Mononuclear cell (primary cell): Measurements from ENCODE around the gene GSN. TPM values are rescaled to one million over a fixed set of nuclear protein-coding genes. Genes with fewer than 3 reads are reported as not detected.

Source experiments
- H3K27me3 ChIP-seq: 2 replicates; pipeline ENCODE4 v1.6.0; 2011; ENCODE audit warnings: low read length, control low read depth; ENCODE audit not compliant: insufficient read depth
- H3K4me1 ChIP-seq: 2 replicates; pipeline ENCODE4 v1.5.1; 2011; ENCODE audit warnings: mild to moderate bottlenecking, low read length, control low read depth; ENCODE audit not compliant: insufficient read depth
- H3K4me3 ChIP-seq: 2 replicates; pipeline ENCODE4 v1.5.1; 2011; ENCODE audit warnings: mild to moderate bottlenecking, low read length, moderate library complexity
- H3K9me3 ChIP-seq: 2 replicates; pipeline ENCODE4 v1.5.1; 2011; ENCODE audit warnings: low read depth, mild to moderate bottlenecking, control low read depth, low read length
- total RNA-seq: library from RNA; depleted of rRNA; stranded (reverse); fragments of >200 nt; gene quantifications from one replicate; pipeline ENCODE4 v1.2.3, GENCODE V29; 2012

Gene GSN
- total RNA-seq, 1 donor: 72.2 TPM

DNA sequence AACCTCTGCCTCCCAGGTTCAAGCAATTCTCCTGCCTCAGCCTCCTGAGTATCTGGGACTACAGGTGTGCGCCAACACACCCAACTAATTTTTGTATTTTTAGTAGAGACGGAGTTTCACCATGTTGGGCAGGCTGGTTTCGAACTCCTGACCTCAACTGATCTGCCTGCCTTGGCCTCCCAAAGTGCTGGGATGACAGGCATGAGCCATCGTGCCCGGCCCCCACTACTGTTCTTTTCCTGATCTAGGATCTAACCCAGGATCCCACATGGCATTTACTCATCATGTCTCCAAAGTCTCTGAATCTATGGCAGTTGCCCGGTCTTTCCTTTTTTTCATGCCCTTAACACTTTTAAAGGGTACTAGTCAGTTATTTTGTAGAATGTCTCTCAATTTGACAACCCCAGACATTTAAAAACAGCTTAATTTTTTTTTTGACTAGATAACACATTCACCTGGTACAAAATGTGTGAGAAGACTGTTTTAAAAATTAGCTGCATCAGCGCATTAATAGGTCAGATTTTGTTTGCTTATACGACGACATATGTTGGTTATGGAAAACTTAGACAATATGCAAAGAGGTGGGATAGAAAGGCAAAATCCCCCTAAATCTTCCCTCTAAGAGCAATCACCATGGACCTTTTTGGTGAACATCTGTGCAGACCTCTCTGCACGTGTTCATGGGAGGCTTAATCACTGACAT lies 55.6 kb downstream of the GSN start:
- H3K9me3 ChIP-seq: no peaks in the 10 kb centered on the region
- peaks cover 23% of the 10 kb centered on the region for H3K4me1 ChIP-seq
- H3K4me3 ChIP-seq: no peak overlapping the region
- H3K27me3 ChIP-seq: no peaks in the 10 kb centered on the region

DNA sequence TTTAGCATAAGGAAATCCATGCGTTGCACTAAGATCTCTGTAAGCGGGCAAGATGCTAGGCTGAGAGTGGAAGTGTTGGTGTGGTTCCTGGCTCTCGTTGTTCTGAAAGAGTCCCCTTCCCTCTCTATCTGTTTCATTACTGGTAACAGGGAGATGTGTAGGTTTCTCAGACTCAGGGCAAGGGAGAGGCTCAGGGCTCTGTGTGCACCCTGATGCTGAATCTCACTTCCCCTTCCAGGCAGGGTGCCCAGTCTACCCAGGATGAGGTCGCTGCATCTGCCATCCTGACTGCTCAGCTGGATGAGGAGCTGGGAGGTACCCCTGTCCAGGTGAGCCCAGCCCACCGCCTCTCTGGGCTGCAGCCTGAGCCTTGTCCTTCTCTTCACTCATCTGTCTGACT lies 56.4 kb downstream of the GSN start:
- Histone ChIP-seq H3K4me1 (peaks cover 23% of the 10 kb centered on the region), H3K4me3 (no peak overlapping the region), H3K27me3 (no peaks in the 10 kb centered on the region), H3K9me3 (no peaks in the 10 kb centered on the region)

DNA sequence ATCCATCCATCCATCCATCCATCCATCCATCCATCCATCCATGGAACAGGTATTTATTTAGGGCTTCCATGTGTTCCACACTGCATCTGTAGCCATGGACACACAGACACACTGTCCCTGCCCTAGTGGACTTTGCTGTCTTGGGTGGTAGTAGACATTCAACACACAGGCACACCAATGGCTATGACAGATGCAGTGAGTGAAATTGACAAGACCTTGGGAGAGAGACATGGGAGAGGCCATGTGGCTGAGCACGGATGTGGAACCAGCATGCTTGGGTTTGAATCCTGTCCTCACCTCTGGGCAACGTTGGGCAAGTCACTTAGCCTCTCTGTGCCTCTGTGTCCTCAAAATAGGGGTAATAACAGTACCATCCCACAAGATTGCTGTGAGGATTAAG lies 56.8 kb downstream of the GSN start:
- Histone ChIP-seq H3K4me3 (no peak overlapping the region), H3K9me3 (no peaks in the 10 kb centered on the region), H3K27me3 (no peaks in the 10 kb centered on the region), H3K4me1 (peaks cover 23% of the 10 kb centered on the region)

DNA sequence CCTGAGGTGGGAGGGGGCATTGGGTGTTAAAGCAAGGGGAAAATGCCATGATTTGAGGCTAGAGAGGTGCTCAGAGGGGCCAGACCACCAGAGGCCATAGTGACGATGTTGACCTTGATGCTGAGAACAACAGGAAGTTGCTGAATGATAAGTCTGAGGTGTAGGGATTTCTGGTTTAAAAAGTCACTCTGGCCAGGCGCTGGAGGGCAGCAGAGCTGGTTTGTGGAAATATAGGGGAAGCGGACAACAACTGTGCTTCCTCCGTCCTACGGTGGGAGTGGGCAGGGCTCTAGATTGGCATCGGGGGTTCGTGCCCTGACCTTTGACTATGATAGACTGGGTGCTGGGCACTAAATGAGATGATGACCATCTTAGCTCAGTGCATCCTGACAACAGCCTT lies 57.4 kb downstream of the GSN start:
- H3K4me1 ChIP-seq: peaks cover 18% of the 10 kb centered on the region
- H3K4me3 ChIP-seq: no peak overlapping the region
- no peaks in the 10 kb centered on the region for H3K9me3 ChIP-seq
- no peaks in the 10 kb centered on the region for H3K27me3 ChIP-seq

DNA sequence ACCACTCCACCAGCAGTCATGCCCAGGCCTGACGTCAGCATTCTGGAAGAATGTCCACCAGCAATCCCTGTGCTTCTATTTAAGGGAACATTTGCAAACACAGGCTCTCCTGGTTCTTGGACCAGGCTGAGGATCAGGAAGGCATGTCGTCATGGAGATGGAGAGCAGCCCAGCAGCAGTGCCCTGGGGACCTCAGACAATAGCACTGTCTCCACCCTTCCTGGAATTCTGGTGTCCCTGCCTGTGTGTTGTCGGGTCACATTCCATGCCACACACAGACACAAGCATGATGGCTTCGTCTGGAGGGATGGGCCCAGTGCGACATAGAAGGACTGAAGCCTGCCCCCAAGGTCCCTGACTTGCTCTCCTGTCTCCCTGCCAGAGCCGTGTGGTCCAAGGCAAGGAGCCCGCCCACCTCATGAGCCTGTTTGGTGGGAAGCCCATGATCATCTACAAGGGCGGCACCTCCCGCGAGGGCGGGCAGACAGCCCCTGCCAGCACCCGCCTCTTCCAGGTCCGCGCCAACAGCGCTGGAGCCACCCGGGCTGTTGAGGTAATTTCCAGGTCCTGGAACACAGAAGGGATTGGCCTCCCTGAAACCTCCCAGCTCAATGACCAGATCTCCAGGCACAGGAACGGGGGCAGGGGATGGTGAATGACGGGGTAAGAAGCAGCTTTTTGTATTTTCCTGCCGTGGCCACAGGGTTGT lies 58.3 kb downstream of the GSN start:
- Histone ChIP-seq H3K9me3 (no peaks in the 10 kb centered on the region), H3K4me1 (peaks cover 9% of the 10 kb centered on the region), H3K27me3 (no peaks in the 10 kb centered on the region), H3K4me3 (no peak overlapping the region)

DNA sequence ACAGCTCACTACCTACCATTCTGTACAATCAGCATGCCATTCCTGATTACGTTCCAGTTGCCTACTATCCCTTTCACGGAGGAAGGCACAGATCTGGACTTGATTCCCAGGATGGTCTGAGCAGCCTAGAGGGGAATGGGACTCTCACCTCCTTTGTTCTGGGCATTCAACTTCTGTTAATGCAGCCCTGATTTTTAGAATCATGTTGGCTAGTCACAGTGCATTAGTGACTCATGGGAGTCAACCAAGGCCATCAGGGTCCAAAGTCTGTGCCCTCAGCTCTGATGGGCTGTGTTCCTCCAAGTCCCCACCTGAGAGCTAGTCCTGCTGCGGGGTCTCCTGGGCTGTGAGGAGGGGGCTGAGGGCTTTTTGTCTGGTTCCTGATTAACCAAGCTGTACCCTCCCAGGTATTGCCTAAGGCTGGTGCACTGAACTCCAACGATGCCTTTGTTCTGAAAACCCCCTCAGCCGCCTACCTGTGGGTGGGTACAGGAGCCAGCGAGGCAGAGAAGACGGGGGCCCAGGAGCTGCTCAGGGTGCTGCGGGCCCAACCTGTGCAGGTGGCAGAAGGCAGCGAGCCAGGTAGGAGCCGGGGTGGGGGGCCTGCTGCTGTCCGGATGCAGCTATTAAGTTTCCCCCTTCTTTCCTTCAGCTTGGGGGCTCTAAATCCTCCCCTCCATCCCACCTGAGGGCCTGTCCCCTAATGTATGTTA lies 59.1 kb downstream of the GSN start:
- no peaks in the 10 kb centered on the region for H3K9me3 ChIP-seq
- H3K4me1 ChIP-seq: peaks cover 7% of the 10 kb centered on the region
- H3K27me3 ChIP-seq: no peaks in the 10 kb centered on the region

DNA sequence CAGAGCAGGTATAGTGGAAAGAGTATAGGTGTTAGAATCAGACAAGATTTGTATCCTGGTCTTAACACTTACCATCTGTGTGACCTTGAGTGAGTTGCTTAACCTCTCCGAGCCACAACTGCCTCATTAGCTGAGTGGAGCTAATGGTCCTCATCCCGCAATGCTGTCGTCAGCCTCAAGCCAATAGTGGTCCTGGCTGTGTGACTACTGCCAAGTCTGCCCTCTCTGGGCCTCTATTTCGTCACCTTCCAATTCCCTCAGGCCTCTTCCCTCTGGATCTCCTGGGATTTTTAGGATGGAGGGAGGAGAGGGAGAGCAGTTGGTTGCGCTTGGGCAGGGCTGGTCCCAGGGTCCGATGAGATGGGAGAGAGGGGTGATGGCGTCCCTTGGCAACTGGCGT lies 60.5 kb downstream of the GSN start:
- Histone ChIP-seq H3K4me1 (no peaks in the 10 kb centered on the region), H3K9me3 (no peaks in the 10 kb centered on the region), H3K27me3 (no peaks in the 10 kb centered on the region), H3K4me3 (no peak overlapping the region)

More for the DNA sequence above, 59.1 kb downstream of the GSN start:
- no peak overlapping the region for H3K4me3 ChIP-seq

DNA sequence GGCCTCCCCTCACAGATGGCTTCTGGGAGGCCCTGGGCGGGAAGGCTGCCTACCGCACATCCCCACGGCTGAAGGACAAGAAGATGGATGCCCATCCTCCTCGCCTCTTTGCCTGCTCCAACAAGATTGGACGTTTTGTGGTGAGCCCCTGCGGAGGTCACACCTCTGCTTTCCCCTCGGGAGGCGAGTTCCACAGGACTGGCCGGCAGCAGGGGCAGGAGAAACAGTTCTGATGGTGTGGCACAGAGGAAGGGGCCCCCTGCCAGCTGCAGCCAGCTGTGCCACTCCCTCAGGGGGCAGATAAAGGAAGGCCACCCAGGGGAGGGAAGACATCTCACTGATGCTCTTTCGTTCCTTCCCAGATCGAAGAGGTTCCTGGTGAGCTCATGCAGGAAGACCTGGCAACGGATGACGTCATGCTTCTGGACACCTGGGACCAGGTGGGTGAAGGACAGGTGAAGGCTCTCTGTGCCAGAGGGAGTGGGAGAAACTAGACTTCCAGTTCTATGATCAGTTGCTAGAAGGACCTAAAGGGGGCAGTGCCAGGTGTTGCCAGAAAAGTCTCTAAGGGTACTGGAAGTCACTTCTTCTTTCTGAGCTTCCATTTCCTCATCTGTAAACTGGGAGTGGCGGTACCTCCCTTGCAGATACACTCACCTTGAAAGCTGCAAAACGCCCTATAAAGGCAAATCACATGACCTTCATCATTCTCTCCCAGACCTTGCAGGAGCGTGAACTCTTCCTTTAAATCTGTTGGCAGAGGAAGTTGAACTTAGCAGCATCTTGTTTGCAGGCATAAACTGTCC lies 61.1 kb downstream of the GSN start:
- no peak overlapping the region for H3K4me3 ChIP-seq
- no peaks in the 10 kb centered on the region for H3K27me3 ChIP-seq
- no peaks in the 10 kb centered on the region for H3K9me3 ChIP-seq
- no peaks in the 10 kb centered on the region for H3K4me1 ChIP-seq

DNA sequence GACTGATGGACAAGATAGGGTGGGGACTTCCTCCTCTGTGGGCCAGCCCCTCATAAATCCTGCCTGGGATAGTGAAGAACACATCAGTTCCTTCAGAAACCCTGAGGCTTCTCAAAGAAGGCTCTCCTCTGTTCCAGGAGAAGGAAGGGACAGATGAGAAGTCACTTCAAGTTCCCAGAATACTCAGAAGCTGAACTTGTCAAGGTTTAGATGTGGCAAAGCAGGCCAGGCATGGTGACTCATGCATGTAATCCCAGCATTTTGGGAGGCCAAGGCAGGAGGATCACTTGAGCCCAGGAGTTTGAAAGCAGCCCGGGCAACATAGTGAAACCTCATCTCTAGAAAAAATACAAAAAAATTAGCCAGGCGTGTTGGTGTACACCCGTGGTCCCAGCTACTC lies 63.6 kb downstream of the GSN start:
- Histone ChIP-seq H3K9me3 (no peaks in the 10 kb centered on the region), H3K4me1 (no peaks in the 10 kb centered on the region), H3K27me3 (no peaks in the 10 kb centered on the region), H3K4me3 (no peak overlapping the region)

DNA sequence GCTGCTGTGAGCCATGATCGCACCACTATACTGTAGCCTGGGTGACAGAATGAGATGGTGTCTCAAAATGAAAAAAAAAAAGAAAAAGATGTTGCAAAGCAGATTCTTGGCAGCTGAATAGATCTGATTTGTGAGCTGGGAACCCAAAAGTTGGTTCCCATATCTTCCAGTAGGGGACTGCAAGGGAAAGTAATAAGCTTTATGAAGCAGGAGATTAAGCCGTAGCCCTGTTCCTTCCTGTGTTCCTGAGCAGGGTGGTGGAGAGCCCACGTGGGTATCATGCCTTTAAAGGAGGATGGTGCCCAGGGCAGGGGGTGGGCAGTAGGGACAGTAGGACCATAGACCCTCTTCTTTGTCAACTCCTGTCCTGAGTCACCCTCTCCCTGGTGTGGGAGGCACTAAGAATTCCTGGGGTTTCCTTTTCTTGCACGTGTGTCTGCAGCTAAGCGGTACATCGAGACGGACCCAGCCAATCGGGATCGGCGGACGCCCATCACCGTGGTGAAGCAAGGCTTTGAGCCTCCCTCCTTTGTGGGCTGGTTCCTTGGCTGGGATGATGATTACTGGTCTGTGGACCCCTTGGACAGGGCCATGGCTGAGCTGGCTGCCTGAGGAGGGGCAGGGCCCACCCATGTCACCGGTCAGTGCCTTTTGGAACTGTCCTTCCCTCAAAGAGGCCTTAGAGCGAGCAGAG lies 64.2 kb downstream of the GSN start:
- Histone ChIP-seq H3K4me1 (no peaks in the 10 kb centered on the region), H3K9me3 (no peaks in the 10 kb centered on the region), H3K4me3 (no peak overlapping the region), H3K27me3 (no peaks in the 10 kb centered on the region)

DNA sequence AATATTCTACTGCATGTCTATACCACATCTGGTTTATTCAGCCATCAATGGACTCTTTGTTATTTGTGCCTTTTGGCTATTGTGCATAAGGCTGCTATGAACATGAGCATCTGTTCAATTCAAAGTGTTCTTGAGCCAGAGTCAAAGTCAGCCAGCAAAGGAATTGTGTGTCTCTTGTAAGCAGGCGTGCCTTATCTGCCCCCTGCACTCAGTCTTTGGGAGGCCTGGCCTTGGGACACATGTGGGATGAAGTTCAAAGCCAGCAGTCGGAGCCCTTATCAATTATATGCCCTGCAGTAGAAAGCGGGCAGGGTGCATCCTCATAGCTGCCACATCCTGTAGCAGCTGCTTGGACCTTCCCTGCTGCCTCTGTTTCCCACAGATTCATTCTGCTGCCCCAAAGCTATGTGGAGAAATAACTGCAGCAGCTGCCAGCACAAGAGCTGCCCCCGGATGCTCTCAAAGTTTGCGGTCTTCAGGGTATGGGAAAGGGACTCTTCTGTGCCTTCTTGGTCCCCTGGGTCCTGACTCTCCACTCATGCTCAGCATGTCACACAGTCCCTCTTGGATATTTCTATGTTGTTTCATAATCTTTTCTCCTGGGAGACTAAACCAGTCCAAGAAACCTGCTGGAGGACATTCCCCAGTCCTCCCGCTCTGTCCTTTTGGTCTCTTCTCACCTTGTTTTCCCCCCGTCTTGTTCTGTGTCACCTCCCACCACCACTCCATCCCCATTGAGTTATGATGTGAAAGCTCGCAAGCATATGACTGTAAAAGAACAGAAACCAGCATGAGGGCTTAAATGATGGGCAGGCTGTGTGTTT lies 66.2 kb downstream of the GSN start:
- H3K9me3 ChIP-seq: no peaks in the 10 kb centered on the region

DNA sequence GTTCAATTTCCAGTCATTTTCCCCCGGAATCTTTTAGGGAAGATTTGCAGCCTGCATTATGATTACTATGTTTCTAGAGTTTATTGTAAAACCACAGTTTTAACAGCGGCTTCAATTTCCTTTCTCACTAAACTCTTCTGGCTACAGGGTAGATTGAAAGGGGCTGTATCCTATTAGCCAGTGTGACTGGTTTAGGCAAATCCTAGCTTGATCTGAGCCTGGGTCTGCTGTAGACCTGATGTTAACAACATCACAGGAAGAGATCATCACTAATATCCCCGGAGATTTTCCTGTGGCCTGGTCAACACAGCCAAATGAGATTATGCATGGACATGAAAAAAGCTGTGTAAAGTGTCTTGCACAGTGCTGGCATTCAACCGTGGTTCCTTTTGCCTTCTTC lies 68.7 kb downstream of the GSN start:
- H3K9me3 ChIP-seq: no peaks in the 10 kb centered on the region
- no peaks in the 10 kb centered on the region for H3K27me3 ChIP-seq
- H3K4me1 ChIP-seq: no peaks in the 10 kb centered on the region
- no peak overlapping the region for H3K4me3 ChIP-seq

More for the DNA sequence above, 66.2 kb downstream of the GSN start:
- no peaks in the 10 kb centered on the region for H3K4me1 ChIP-seq
- H3K4me3 ChIP-seq: no peak overlapping the region
- no peaks in the 10 kb centered on the region for H3K27me3 ChIP-seq

DNA sequence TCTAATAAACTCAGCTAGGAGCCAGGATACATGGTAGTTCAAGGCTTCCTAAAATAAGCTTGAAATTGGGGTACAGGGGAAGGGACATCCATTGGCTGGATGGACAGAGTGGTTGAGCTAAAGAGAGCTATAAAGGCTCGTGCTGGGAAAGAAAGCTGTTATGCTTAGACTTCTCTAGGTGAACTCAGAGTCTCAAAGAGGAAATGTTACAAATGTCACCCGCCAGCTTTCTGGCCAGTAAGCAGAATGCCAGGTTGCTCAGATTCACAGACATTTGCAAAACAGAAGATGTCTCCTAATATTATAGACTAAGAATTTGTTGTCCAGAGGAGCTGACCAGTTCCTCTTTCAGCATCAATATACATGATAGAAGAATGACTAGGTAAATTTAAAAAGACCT lies 71.5 kb downstream of the GSN start:
- Histone ChIP-seq H3K4me3 (no peak overlapping the region), H3K4me1 (no peaks in the 10 kb centered on the region), H3K27me3 (no peaks in the 10 kb centered on the region), H3K9me3 (no peaks in the 10 kb centered on the region)
